WI38 (cell line): Measurements from ENCODE around the gene ZNF611.

Experiments
- H3K4me3 ChIP-seq: 2 replicates; pipeline ENCODE4 v1.5.1; 2011; ENCODE audit warnings: low read depth, mild to moderate bottlenecking, control low read depth, low read length
- CTCF ChIP-seq: IDR thresholded peaks from 2 replicates; pipeline ENCODE4 v1.5.1; 2012; ENCODE audit warnings: low read depth, mild to moderate bottlenecking, control low read depth, low read length

Gene ZNF611

DNA sequence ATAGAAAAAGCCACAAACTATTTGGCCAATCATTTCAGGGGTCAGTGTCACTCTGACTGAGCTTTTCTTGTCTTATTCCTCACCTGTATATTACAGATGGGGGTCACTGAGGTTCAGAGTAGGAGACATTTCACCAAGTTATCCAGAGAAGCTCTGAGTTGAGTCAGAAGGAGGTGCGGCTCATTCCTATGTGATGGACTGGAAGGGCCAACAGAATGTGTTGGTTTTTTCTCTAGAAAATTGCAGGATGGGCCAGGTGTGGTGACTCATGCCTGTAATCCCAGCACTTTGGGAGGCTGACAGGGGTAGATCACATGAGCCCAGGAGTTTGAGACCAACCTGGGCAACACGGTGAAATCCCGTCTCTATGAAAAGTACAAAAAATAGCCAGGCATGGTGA lies 72.2 kb downstream of the ZNF611 start:
- H3K4me3 ChIP-seq: no peak overlapping the region
- TF ChIP-seq CTCF: no peak

DNA sequence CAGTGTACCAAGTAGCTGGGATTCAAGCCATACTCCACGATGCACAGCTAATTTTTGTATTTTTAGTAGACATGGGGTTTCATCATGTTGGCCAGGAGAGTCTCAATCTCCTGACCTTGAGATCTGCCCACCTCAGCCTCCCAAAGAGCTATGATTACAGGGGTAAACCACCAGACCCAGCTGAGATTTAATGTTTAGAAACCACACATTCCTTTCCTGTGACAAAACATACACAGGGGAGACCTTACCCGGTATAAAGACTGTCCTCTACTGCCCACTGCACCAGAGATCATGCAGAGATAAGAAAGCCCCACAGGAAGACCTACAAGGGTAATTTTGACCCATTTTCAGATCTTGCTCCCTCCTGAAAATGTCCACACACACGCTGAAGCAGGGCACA lies 73.9 kb downstream of the ZNF611 start:
- no peak for TF ChIP-seq CTCF
- H3K4me3 ChIP-seq: no peak overlapping the region

GRCh38 chr19:52659013-52659412 lies 75.8 kb downstream of the ZNF611 start:
- no peak overlapping the region for H3K4me3 ChIP-seq
- no peak for TF ChIP-seq CTCF

DNA sequence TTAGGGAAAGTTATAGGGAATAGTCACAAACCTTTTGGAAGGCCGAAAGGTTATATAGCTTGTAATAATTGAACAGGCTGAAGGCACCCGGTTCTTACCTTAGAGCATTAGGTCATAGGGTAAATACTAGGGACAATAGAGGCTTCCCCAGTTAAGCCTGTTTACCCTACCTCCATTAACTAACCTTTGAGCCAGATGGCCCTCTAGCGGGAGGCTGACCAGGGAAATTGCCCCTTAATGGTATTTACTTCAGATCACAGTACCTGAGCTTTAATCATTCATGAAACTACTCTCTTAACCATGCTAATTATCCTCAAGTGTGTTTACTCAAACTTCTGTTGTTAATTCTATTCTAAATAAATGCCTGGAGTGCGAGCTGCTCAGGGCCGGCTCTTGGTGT lies 76.2 kb downstream of the ZNF611 start:
- TF ChIP-seq CTCF: no peak
- no peak overlapping the region for H3K4me3 ChIP-seq

- TF ChIP-seq CTCF: no peak
Measured at GRCh38 chr19:52653161-52653560, 81.7 kb downstream of the ZNF611 start.

More at GRCh38 chr19:52653161-52653560, 81.7 kb downstream of the ZNF611 start:
- no peak overlapping the region for H3K4me3 ChIP-seq
